ENCODE measurements around the gene DCTPP1. TPM values are rescaled to one million over a fixed set of nuclear protein-coding genes. Genes with fewer than 3 reads are reported as not detected.
A peak's percentile ranks its signal among the peaks of the same experiment; 100 is the strongest.
"Not testable (repeated sequence)": the region's sequence is repeated elsewhere in the genome, so short reads cannot be mapped to it uniquely, and the experiment has no call there.

The DCTPP1 gene
- total RNA-seq, 1 donor from 2014 or later, result 30.3 TPM

- H3K36me3 ChIP-seq (ENCODE audit: control insufficient read depth, insufficient read depth, low read length), result no peaks in the 10 kb centered on the region
Observed at GRCh38 chr16:30473231-30474073, 43.6 kb upstream of the DCTPP1 start.

GRCh38 chr16:30472328-30472942, 42.6 kb upstream of the DCTPP1 start, which contains the start of gene ITGAL:
Gene ITGAL, plus strand, starts transcription at chr16:30472742. Its CDS starts 96 bp downstream, at chr16:30472838.
- DNase-seq (ENCODE audit: low read depth) (no peak), FAIRE-seq (no peak)
- peaks cover 5% of the 10 kb centered on the region for H3K27me3 ChIP-seq (ENCODE audit: control insufficient read depth, insufficient read depth, low read length)
- TF ChIP-seq CTCF (IDR thresholded peaks at IDR 0.05; ENCODE audit: insufficient read depth, low read length, severe bottlenecking), result no peak
- H3K36me3 ChIP-seq (ENCODE audit: control insufficient read depth, insufficient read depth, low read length), result no peaks in the 10 kb centered on the region
- H3K4me3 ChIP-seq (ENCODE audit: low read depth, low read length), result no peak within 1 kb of the TSS

More at GRCh38 chr16:30473231-30474073, 43.6 kb upstream of the DCTPP1 start:
- FAIRE-seq (no peak), DNase-seq (ENCODE audit: low read depth) (no peak)
- Histone ChIP-seq H3K4me3 (ENCODE audit: low read depth, low read length) (no peak overlapping the region), H3K27me3 (ENCODE audit: control insufficient read depth, insufficient read depth, low read length) (peaks cover 5% of the 10 kb centered on the region)
- TF ChIP-seq CTCF (IDR thresholded peaks at IDR 0.05; ENCODE audit: insufficient read depth, low read length, severe bottlenecking), result no peak

GRCh38 chr16:30470632-30470995, 40.8 kb upstream of the DCTPP1 start:
- Histone ChIP-seq H3K36me3 (ENCODE audit: control insufficient read depth, insufficient read depth, low read length) (no peaks in the 10 kb centered on the region), H3K27me3 (ENCODE audit: control insufficient read depth, insufficient read depth, low read length) (peaks cover 5% of the 10 kb centered on the region), H3K4me3 (ENCODE audit: low read depth, low read length) (no peak overlapping the region)
- no peak for FAIRE-seq
- DNase-seq (ENCODE audit: low read depth), result no peak
- TF ChIP-seq CTCF (IDR thresholded peaks at IDR 0.05; ENCODE audit: insufficient read depth, low read length, severe bottlenecking), result no peak

- FAIRE-seq, result no peak
- Histone ChIP-seq H3K4me3 (ENCODE audit: low read depth, low read length) (no peak overlapping the region), H3K36me3 (ENCODE audit: control insufficient read depth, insufficient read depth, low read length) (no peaks in the 10 kb centered on the region), H3K27me3 (ENCODE audit: control insufficient read depth, insufficient read depth, low read length) (peaks cover 5% of the 10 kb centered on the region)
- peak; percentile 22 for DNase-seq (ENCODE audit: low read depth)
- TF ChIP-seq CTCF (IDR thresholded peaks at IDR 0.05; ENCODE audit: insufficient read depth, low read length, severe bottlenecking), result no peak
Observed at GRCh38 chr16:30470170-30470512, 40.3 kb upstream of the DCTPP1 start.

GRCh38 chr16:30464078-30464477, 34.2 kb upstream of the DCTPP1 start:
- FAIRE-seq (no peak), DNase-seq (ENCODE audit: low read depth) (no peak)
- H3K27me3 ChIP-seq (ENCODE audit: control insufficient read depth, insufficient read depth, low read length), result no peaks in the 10 kb centered on the region
- no peaks in the 10 kb centered on the region for H3K36me3 ChIP-seq (ENCODE audit: control insufficient read depth, insufficient read depth, low read length)
- no peak for TF ChIP-seq CTCF (IDR thresholded peaks at IDR 0.05; ENCODE audit: insufficient read depth, low read length, severe bottlenecking)
- no peak overlapping the region for H3K4me3 ChIP-seq (ENCODE audit: low read depth, low read length)

GRCh38 chr16:30461426-30461825, 31.6 kb upstream of the DCTPP1 start:
- H3K4me3 ChIP-seq (ENCODE audit: low read depth, low read length); DNase-seq (ENCODE audit: low read depth); H3K27me3 ChIP-seq (ENCODE audit: control insufficient read depth, insufficient read depth, low read length); H3K36me3 ChIP-seq (ENCODE audit: control insufficient read depth, insufficient read depth, low read length); FAIRE-seq: not testable (repeated sequence)
